Astrocyte (in vitro differentiated cells and primary cell): ENCODE data around the gene PRKAR2A.

Source experiments
- CTCF ChIP-seq: IDR thresholded peaks from 2 replicates; pipeline ENCODE4 v1.5.1; 2011; ENCODE audit warnings: low read depth, mild to moderate bottlenecking, inconsistent platforms, low read length, moderate library complexity; ENCODE audit not compliant: insufficient read depth
- EZH2 ChIP-seq: IDR thresholded peaks from 2 replicates; pipeline ENCODE4 v1.6.1; 2012; ENCODE audit warnings: mild to moderate bottlenecking, low read length, inconsistent platforms; ENCODE audit not compliant: insufficient read depth

DNA sequence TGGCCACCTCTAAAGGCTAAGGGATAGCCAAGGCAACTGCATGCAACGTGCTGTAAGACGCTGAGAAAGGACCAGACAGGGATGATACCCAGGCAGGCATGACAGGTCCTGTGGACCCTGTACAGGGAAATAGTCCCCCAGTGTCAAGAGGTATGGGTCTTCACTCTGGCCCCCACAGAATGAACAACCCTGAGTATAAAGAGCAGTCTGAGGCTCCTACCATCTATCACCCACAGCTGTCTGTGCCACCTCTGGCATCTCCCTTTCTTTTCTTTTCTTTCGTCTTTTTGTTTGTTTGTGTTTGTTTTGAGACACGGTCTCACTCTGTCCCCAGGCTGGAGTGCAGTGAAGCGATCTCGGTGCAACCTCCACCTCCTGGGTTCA, 32.3 kb upstream of the PRKAR2A start:
- TF ChIP-seq CTCF: no peak
- TF ChIP-seq EZH2: no peak
